Keratinocyte (primary cell): Measurements from ENCODE around the gene TFIP11. TPM values are rescaled to one million over a fixed set of nuclear protein-coding genes. Genes with fewer than 3 reads are reported as not detected.

Source experiments
- DNase-seq: peaks from one replicate; pipeline ENCODE4 v3.0.0-alpha.2; 2011; ENCODE audit warnings: low read depth, missing footprints, low spot score
- FAIRE-seq: peaks from 2 replicates; lab custom pipeline; 2011; peaks lifted over from hg19 to GRCh38; lab: Jason Lieb, UNC
- H2AFZ ChIP-seq: 2 replicates; pipeline ENCODE4 v1.6.0; 2012; ENCODE audit warnings: low read length, control low read depth, inconsistent platforms; ENCODE audit not compliant: control insufficient read depth
- H3K27ac ChIP-seq: 2 replicates; pipeline ENCODE4 v1.5.1; 2011; ENCODE audit warnings: low read length; ENCODE audit not compliant: control insufficient read depth, insufficient read depth
- H3K27me3 ChIP-seq: 3 replicates; pipeline ENCODE4 v1.6.0; 2011; ENCODE audit warnings: low read length; ENCODE audit not compliant: control insufficient read depth, insufficient read depth; ENCODE audit errors: extremely low read depth
- H3K36me3 ChIP-seq, 2 experiments: 2 replicates in 1 of 2; 3 replicates in 1 of 2; pipeline ENCODE4 v1.5.1; 2011; ENCODE audit warnings: low read length in 2 of 2, mild to moderate bottlenecking in 1 of 2; ENCODE audit not compliant: control insufficient read depth in 2 of 2, insufficient read depth in 2 of 2; ENCODE audit errors: extremely low read depth in 1 of 2
- H3K4me1 ChIP-seq: 3 replicates; pipeline ENCODE4 v1.5.1; 2011; ENCODE audit warnings: low read length; ENCODE audit not compliant: control insufficient read depth, insufficient read depth; ENCODE audit errors: extremely low read depth
- H3K4me2 ChIP-seq: 3 replicates; pipeline ENCODE4 v1.6.0; 2011; ENCODE audit warnings: low read depth, low read length; ENCODE audit not compliant: control insufficient read depth, insufficient read depth; ENCODE audit errors: extremely low read depth
- H3K4me3 ChIP-seq, 3 experiments: fragments of 200-600 bp in 1 of 3; sonication (generic) in 1 of 3; 2 replicates in 2 of 3; 3 replicates in 1 of 3; pipeline ENCODE4 v1.5.1; 2011 to 2016; ENCODE audit warnings: low read length in 3 of 3, mild to moderate bottlenecking in 3 of 3, control low read depth in 2 of 3, inconsistent platforms in 1 of 3, low read depth in 1 of 3, mixed read lengths in 1 of 3, mixed run types in 1 of 3, moderate library complexity in 1 of 3; ENCODE audit not compliant: control insufficient read depth in 2 of 3, insufficient read depth in 2 of 3; ENCODE audit errors: extremely low read depth in 1 of 3
- H3K79me2 ChIP-seq: 2 replicates; pipeline ENCODE4 v1.6.0; 2012; ENCODE audit warnings: low read length; ENCODE audit not compliant: control insufficient read depth, insufficient read depth
- H3K9ac ChIP-seq: 3 replicates; pipeline ENCODE4 v1.6.0; 2011; ENCODE audit warnings: low read length; ENCODE audit not compliant: control insufficient read depth, insufficient read depth; ENCODE audit errors: extremely low read depth
- H3K9me1 ChIP-seq: 3 replicates; pipeline ENCODE4 v1.6.0; 2011; ENCODE audit warnings: low read length; ENCODE audit not compliant: control insufficient read depth, insufficient read depth; ENCODE audit errors: extremely low read depth
- H3K9me3 ChIP-seq: 2 replicates; pipeline ENCODE4 v1.5.1; 2012; ENCODE audit warnings: low read depth, low read length; ENCODE audit not compliant: control insufficient read depth
- H4K20me1 ChIP-seq: 3 replicates; pipeline ENCODE4 v1.6.0; 2011; ENCODE audit warnings: low read length; ENCODE audit not compliant: control insufficient read depth, insufficient read depth; ENCODE audit errors: extremely low read depth
- EZH2 ChIP-seq: IDR thresholded peaks from one replicate; pipeline ENCODE4 v1.6.1; 2012; ENCODE audit warnings: inconsistent platforms, mild to moderate bottlenecking, low read length, moderate library complexity
- dilution Hi-C: fragments of 300-500 bp; cut with MboI; formaldehyde crosslinking; loops from one replicate; pipeline ENCODE4 v1.7.0; 2020; ENCODE audit warnings: low sequenced_read_pairs; ENCODE audit not compliant: extremely low pct_ligation_motif_present
- polyA plus RNA-seq, 5 experiments: library from polyadenylated mRNA; depleted of rRNA in 3 of 5; stranded (reverse) in 3 of 5; stranded (forward) in 1 of 5; unstranded in 1 of 5; fragments of >200 nt; gene quantifications; 1 replicate in 1 of 5; 2 replicates in 3 of 5; 3 replicates in 1 of 5; pipeline versions ENCODE4 v1.2.1 to v1.2.3, GENCODE V29; 2011 to 2012; ENCODE audit warnings: missing spikeins in 2 of 5, low read depth in 1 of 5, low replicate concordance in 1 of 5
- TF ChIP-seq, protein P1 (sequence below), 3 experiments: IDR thresholded peaks in 1 of 3; conservative IDR thresholded peaks in 1 of 3; optimal IDR thresholded peaks in 1 of 3; 2 replicates in 2 of 3; 3 replicates in 1 of 3; pipeline versions ENCODE3 to v1.5.1; 2011; ENCODE audit warnings: low read length in 3 of 3, mild to moderate bottlenecking in 3 of 3, moderate library complexity in 2 of 3, control low read depth in 1 of 3, inconsistent platforms in 1 of 3; ENCODE audit not compliant: insufficient read depth in 2 of 3; ENCODE audit errors: extremely low read depth in 1 of 3

The TFIP11 gene
- polyA plus RNA-seq, 1 donor (not counting 4 experiments of a cell fraction or from before 2014, with no cell fraction given) = 30.3 TPM

DNA sequence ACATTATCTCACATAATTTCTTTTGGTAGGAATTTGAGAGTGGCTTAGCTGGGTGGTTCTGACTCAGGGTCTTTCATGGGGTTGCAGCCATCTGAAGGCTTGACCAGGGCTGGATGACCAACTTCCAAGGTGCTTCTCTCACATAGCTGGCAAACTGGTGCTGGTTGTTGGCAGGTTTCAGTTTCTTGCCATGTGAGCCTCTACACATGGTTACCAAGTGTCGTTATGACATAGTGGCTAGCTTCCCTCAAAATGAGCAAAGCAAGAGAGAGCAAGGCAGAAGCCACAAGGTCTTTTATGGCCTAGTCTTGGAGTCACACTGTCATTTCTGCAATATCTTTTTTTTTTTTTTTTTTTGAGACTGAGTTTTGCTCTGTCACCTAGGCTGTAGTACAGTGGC is 4.2 kb upstream of the TFIP11 start:
- Histone ChIP-seq H3K9ac (no peak overlapping the region), H3K9me3 (no peaks in the 10 kb centered on the region), H3K36me3 (no peaks in the 10 kb centered on the region), H3K4me2 (no peak overlapping the region), H4K20me1 (no peaks in the 10 kb centered on the region), H3K4me1 (peaks cover 16% of the 10 kb centered on the region), H2AFZ (no peak overlapping the region), H3K27me3 (no peaks in the 10 kb centered on the region), H3K4me3 (no peak overlapping the region), H3K27ac (no peak overlapping the region), H3K79me2 (peaks cover 21% of the 10 kb centered on the region), H3K9me1 (no peaks in the 10 kb centered on the region)
- DNase-seq = no peak
- dilution Hi-C loops = no loop called here
- no peak for TF ChIP-seq EZH2
- TF ChIP-seq, protein P1, sequence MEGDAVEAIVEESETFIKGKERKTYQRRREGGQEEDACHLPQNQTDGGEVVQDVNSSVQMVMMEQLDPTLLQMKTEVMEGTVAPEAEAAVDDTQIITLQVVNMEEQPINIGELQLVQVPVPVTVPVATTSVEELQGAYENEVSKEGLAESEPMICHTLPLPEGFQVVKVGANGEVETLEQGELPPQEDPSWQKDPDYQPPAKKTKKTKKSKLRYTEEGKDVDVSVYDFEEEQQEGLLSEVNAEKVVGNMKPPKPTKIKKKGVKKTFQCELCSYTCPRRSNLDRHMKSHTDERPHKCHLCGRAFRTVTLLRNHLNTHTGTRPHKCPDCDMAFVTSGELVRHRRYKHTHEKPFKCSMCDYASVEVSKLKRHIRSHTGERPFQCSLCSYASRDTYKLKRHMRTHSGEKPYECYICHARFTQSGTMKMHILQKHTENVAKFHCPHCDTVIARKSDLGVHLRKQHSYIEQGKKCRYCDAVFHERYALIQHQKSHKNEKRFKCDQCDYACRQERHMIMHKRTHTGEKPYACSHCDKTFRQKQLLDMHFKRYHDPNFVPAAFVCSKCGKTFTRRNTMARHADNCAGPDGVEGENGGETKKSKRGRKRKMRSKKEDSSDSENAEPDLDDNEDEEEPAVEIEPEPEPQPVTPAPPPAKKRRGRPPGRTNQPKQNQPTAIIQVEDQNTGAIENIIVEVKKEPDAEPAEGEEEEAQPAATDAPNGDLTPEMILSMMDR (optimal IDR thresholded peaks at IDR 0.05 in 1 of 3, IDR thresholded peaks at IDR 0.05 in 1 of 3, conservative IDR thresholded peaks at IDR 0.05 in 1 of 3; ENCODE audit: extremely low read depth in 1 of 3, insufficient read depth in 2 of 3, low read length in 3 of 3) = no peak
- no peak for FAIRE-seq

- dilution Hi-C loops = no loop called here
- H3K27me3 ChIP-seq = no peaks in the 10 kb centered on the region
- DNase-seq = no peak
- no peak for TF ChIP-seq EZH2
- TF ChIP-seq, protein P1 (optimal IDR thresholded peaks at IDR 0.05 in 1 of 3, IDR thresholded peaks at IDR 0.05 in 1 of 3, conservative IDR thresholded peaks at IDR 0.05 in 1 of 3; ENCODE audit: extremely low read depth in 1 of 3, insufficient read depth in 2 of 3, low read length in 3 of 3) = no peak
- no peaks in the 10 kb centered on the region for H3K9me1 ChIP-seq
- no peak overlapping the region for H2AFZ ChIP-seq
- FAIRE-seq = no peak
- no peaks in the 10 kb centered on the region for H3K36me3 ChIP-seq
- H3K4me3 ChIP-seq = no peak overlapping the region
- H3K27ac ChIP-seq = no peak overlapping the region
- H3K4me1 ChIP-seq = peaks cover 20% of the 10 kb centered on the region
- no peaks in the 10 kb centered on the region for H4K20me1 ChIP-seq
- no peaks in the 10 kb centered on the region for H3K9me3 ChIP-seq
- H3K4me2 ChIP-seq = no peak overlapping the region
- H3K9ac ChIP-seq = no peak overlapping the region
- peaks cover 26% of the 10 kb centered on the region for H3K79me2 ChIP-seq
Observed at GRCh38 chr22:26515931-26516330, 3.7 kb upstream of the TFIP11 start.
